Activated CD4-positive, alpha-beta T cell treated with anti-CD3 and anti-CD28 coated beads, Interleukin-2, Interleukin-6, amounts not matched to agents 100 ng/mL and 50 ng/mL, durations not matched to agents 16 hours and 8 hours (primary cell): ENCODE results near the gene SYT12.
A peak's percentile ranks its signal among the peaks of the same experiment; 100 is the strongest.

Experiments
- DNase-seq: peaks from one replicate; pipeline ENCODE4 v3.0.0-alpha.2; 2020

SYT12 gene

DNA sequence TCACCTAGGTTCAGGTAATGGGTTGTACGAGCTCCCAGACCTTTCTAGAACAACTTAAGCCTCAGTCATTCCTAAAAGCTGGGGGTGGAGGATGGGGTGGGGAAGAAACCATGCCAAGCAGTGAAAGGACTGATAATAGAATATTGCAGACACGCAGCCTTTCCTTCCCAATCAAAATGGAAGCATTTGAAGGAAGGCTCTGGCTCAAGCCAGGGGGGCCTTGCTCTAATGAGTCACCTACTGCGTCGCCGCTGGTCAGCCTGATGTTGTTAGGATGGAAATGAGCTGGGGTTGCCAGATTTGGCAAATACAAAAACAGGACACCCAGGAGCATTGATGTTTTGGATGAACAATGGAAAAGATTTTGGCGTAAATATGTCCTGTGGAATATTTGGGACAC is 6.2 kb downstream of the SYT12 start:
- no peak for DNase-seq

DNA sequence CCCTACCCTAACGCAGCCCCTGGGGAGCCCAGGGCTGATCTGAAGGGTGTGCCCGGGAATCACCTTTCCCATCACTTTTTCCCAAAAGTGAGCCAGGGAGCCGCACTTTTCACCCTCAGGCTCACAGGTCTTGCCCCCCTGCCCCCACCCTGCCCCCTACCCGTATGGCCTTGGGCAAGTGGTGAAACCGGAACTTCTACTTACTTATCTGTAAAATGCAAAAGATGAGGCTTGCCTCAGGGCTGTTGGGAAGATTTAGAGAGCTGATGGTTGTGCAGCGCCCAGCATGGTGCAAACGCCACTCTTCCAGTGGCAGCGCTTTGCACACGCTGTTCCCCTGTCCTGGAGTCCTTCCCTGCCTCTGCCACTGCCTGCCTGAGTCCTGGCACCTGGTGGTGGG is 8.0 kb downstream of the SYT12 start:
- DNase-seq: no peak

DNA sequence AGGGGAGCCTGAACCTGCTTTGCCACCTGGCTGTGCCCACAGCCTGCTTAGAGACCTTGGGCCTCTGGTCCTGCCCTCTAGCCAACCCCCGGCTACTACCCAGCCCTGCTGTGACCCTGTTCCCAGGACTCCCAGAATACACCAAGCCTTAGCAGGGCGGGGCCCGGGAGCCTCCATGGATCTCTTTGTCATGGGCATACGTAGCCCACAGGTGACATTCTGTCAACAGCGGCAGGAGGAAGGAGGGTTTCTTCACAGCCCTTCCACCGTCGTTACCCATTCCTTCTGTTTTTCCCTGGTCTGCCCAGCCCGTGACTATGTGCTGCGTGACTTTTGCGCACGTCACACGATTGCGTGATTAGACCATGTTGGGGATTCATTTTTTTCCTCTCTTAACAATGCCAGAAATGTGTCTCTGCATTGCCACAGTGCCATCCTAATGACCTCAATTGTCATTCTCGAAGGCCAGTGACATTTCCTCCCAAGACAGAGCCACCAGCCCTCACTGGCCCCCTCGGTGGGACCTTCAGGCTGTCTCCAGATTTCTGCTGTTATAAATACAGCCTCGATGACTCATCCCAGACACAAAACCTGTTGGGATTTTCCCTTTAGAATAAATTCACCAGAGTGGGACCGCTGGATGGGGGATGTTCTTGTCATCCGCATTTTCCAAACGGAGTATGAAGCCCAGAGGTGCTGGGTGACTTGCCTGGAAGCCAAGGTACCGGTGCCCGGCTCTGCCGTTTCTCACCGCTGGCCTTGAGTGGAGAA is 9.0 kb downstream of the SYT12 start:
- no peak for DNase-seq

DNA sequence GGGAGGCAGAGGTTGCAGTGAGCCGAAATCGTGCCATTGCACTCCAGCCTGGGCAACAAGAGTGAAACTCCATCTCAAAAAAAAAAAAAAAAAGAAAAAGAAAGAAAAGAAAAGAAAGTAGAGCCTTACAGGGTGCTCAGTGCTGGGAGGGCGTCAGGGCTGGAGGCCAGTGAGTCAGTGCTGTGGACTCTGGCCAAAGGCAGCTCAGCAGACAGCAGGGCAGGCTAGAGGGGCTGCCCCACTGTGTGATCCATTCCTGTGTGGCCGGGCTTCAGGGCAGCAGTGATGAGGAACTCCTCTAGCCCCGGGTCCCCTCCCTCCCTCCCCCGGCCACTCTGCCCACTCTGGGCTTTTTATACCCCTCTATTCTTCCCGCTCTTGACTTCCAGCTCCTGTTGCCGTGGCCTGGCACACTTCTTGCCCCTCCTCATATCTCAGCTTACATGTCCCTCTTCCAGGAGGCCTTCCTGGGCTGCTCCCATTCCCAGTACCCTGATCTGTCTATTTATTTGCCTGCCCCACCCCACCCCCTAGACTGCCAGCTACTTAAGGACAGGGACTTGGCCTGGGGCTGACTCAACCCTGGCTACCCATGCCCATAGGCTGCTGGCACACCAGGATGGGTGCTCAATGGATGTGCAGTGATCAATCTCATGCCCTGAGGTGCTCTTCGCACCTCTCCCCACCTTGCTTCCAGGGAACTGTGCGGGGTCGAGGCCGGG is 10.1 kb downstream of the SYT12 start:
- no peak for DNase-seq

DNA sequence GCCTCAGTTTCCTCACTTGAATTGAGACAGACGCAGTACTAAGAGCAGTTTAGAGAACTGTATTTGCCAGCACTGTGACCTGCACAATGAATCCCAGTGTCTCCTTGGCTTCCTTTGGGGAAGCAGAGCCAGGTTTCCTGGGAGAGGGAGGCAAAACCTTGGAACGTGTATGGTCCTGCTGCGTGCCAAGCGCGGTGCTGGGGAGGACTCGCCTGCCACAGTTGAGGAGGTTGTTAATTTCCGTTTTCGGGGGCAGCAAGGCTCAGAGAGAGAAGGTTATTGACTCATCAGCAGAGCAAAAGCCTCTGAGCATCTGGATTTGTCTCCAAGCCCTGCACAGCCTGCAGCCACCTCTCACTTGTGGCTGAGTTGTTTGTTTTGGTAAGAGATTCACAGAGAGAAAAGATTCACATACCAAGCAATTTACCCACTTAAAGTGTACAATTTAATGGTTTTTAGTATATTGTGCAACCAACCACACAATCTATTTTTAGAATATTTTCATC is 10.8 kb downstream of the SYT12 start:
- DNase-seq: no peak

DNA sequence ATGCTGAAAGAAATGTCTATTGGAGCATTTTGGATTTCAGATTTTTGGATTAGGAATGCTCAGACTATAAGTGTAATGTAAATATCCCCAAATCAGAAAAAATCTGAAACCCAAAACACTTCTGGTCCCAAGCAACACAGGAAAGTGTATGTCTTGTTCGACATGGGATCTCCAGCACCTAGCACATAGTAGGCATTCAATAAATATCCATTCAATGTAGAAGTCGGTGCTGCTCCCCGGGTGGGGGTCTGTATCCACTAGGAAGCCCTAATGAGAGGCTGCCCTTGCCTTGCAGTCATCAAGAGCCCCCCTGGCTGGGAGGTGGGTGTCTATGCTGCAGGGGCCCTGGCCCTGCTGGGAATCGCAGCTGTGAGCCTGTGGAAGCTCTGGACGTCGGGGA is 11.4 kb downstream of the SYT12 start:
- no peak for DNase-seq

DNA sequence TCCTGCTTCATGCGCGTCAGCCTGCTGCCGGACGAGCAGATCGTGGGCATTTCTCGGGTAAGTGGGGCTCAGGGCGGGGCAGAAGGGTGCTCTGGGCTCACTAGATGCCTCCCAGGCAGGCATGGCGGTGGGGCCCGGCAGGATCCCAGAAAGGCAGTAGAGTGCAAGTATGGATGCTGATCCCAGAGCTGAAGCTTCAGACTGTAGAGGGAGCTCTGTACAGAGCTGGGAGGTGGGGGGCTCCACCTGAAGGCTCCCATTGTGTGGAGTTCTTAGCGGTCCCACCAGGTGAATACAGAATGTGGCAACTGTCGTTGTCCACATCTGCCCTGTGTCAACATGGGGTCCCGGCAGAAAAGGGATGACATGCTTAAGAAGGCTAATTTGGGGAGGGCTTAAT is 17.2 kb downstream of the SYT12 start:
- no peak for DNase-seq

DNA sequence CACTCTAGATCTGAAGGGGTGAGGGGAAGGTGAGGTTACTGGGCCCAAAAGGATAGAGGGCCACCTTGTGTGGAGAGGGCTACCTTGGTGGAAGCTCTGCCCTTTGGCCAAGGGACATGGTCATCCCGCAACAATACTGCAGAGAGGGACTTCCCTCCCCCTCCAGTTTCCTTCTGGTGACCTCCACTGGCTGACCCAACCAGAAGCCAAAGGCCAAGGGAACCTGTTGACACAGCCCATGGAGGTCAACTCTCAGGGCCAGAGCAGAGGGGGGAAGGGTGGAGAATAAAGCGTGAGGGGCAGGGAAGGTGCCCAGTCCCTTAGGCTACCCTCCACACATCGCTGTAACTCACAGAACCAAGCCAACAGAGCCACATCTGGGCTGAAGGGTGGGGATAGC is 18.7 kb downstream of the SYT12 start:
- no peak for DNase-seq

DNA sequence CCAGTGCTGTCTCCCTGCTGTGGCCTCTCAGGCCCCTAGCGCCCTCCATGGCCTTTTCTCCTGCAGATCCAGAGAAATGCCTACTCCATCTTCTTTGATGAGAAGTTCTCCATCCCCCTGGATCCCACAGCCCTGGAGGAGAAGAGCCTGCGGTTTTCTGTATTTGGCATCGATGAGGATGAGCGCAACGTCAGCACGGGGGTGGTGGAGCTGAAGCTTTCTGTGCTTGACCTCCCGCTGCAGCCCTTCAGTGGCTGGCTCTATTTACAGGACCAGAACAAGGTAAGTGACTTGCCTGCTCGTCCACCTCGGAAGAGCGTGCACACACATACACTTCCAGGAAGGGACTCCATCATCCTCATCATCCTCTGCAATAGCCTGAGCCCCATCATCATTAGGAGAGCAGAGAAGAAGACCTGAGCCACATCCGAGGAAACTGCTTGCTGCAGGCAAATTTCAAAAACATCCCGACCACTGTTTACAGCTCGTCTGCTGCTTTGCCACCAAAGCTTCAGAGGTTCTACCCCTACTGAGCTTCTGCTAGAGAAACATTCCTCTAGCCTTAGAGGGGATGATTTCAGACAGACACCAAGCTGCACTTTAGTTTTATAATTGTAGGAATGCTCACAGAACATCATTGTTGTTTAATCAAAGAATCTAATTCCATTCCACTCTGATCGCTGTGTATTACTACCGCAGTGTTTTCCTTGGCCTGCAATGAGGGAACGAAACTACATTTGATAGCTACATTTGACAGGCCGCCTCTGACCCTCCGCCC is 20.8 kb downstream of the SYT12 start:
- DNase-seq: no peak

DNA sequence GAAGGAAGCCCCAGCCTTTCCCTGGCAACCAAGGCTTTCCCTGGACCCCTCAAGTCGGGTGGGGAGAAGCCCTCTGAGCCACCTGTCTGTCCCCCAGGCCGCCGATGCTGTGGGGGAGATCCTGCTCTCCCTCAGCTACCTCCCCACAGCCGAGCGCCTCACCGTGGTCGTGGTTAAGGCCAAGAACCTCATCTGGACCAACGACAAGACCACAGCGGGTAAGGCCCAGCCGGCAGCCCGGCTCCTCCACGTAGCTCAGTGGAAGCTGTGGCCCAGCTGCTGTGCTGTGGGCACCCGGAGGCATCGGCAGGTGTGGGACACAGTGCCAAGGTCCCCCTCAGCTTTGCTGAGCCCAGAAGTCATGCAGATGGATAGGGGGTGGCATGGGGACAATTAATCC is 21.6 kb downstream of the SYT12 start:
- no peak for DNase-seq

DNA sequence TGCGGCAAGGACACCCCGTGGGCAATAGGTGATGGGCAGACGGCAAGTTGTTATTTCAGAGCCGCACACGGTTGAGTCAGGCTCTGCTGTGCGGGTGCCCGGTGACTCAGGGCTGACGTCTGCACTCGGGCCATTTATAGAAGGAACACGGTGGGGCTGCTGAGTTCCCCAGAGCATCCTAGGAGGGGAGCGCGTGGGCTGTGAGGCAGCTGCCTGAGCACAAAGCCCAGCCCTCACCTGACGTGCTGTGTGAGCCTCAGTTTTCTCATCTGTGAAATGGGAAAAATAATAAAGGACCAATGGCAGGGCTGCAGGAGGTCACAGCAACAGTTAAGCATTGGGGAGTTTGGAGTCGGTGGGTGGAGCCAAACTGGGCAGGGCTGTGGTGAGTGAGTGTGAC is 22.4 kb downstream of the SYT12 start:
- no peak for DNase-seq

DNA sequence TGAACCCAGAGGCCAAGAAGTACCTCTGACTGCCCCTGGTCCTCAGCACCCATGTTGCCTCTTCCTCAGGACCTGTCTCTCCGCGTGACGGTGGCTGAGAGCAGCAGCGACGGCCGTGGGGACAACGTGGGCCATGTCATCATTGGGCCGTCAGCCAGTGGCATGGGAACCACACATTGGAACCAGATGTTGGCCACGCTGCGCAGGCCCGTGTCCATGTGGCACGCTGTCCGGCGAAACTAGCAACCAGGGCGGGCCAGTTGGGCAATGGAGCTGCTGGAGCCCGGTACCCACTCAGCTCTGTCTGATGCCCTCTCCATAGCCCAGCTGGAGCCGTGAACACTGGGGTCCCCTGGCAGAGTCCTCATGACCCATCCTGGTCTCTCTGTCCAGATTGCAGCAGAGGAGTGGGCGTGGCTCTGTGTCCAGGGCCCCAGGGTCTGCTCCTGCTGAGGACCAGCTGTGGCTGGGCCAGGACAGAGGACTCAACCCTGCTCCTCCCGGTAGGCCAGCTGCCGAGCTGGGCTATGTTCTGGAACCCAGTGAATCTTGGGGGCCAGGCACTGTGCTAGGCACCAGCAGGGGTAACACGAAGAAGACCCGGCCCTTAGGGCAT is 25.7 kb downstream of the SYT12 start:
- DNase-seq: no peak

DNA sequence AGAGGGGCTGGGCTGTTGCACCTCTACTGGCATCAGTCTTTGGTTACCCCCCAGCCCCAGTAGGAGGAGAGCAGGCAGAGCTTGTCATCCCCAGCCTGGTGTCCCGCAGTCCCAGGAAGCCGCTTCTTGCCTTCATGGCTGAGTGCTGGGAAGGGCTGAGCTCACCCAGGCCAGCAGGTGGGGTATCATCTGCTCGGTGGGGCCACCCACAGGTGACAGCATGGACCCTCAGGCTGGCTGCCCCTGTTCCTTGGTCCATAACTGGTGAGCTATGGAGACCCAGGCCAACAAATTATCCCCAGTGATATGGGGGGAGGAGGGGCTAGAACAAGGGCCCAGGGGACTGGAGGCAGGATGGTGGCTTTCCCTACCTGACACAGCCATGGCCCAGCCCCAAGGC is 27.2 kb downstream of the SYT12 start:
- DNase-seq: no peak

DNA sequence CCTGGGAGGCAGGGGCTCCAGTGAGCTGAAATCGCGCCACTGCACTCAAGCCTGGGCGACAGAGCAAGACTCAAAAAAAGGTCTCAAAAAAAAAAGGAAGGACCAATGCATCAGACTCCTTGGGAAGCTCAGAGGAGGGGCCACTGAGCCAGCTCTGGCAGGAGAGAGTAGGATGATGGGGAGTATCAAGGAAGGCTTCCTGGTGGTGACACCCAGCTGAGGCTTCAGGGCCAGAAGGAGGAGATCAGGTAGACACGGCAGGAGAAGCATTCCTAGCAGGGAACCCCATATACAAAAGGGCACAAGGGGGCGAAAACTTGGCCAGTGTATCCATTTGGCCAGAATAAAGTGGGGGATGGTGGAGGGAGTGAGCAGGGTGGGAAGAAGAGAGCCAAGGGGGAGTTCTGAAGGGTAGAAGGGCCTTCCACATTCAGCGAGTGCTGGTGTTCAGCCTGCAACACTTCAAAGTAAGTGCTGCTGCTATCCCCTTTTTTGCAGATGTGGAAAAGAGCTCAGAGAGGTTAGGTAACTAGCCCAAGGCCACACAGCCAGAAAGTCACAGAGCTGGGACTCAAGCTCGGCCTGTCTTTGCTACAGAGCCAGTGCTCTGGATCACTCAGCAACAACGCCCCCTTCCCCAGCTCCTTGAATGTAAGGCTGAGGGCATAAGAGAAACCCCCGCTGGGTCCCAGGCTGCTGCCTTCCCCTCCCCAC is 28.4 kb downstream of the SYT12 start:
- no peak for DNase-seq

DNA sequence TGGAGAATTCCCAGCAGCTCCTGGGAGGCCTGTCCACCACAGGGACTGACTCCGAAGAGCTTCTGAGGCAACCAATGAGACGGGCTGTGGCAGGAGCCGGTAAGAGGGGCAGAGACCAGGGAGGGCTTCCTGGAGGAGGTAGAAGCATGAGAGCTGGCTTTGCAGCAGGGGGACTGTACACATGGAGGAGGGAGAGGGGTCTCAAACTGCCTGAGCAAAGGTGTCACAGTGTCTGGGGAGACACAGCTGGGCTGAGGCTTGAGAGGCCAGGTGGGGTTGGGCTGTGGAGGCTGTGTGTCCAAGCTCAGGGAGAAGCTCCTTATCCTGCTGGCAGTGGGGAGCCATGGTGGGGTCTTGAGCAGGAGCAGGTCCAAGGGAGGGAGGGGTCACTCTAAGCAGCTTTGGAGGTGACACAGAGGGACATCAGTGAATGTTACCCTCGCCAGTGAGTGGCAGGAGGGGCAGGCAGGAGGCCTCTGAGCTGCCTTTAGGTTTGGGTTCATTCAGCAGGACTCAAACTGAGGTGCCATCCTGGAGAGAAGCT is 29.1 kb downstream of the SYT12 start:
- no peak for DNase-seq

DNA sequence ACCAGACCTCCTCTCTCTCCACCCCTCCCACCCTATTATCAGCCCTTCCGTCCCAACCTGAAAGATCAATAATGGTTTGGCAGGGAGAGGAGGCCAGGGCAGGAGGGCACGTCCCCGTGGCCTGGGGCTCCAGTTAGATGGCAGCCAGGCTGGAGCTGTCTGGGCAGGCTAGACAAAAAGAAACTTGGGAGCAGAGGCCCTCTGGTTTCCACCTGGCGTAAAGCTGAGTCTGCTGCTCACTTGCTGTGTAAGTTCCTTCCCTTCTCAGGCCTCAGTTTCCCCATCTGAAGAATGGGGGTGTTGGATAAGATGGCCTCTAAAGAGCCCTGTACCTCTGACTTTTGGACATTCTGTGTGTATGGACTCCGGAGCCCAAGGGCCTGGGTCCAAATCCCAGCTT is 30.0 kb downstream of the SYT12 start:
- no peak for DNase-seq

DNA sequence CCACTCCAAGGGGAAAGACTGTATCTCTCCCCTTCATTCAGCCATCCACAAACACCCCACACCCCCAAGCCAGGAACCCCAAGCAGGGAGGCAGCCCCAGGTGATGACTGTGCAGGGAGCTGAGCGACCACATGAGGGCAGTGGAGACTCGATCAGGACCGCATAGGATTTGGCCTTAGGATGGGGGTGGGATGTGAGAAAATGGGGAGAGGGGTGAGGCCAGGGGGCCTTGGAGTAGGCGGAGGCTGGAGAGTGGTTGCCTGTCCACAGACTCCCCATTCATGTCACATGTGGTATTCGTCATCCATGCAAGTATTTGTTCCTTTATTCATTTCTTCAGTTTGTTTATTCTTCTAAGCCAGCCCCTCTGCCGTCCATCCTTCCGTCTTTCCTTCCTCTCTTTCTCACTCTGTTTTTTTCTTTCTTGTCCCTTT is 31.0 kb downstream of the SYT12 start:
- peak; percentile 56 for DNase-seq

DNA sequence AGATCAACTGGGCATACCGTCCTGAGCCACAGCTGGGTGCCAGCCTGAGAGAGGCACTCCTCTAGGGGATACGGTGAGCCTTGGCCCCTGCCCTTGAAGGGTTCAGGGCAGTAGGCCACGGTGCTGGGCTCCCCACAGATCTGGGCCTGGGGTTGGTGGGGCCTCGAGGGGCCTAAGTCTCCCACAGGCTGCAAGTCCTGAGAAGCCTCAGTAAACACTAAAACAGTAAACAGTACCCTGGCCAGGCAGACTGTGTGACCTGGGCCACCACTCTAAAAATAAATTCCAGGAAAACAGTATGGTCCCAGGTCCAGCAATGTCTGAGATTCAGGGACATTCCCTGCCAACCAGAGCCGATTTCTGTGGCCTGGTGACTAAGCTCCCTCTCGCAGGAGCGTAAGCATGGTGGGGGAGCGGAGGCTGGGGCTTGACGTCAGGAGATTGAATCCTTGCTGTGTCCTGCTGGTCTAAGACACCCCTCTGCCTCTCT is 31.5 kb downstream of the SYT12 start:
- DNase-seq: no peak

DNA sequence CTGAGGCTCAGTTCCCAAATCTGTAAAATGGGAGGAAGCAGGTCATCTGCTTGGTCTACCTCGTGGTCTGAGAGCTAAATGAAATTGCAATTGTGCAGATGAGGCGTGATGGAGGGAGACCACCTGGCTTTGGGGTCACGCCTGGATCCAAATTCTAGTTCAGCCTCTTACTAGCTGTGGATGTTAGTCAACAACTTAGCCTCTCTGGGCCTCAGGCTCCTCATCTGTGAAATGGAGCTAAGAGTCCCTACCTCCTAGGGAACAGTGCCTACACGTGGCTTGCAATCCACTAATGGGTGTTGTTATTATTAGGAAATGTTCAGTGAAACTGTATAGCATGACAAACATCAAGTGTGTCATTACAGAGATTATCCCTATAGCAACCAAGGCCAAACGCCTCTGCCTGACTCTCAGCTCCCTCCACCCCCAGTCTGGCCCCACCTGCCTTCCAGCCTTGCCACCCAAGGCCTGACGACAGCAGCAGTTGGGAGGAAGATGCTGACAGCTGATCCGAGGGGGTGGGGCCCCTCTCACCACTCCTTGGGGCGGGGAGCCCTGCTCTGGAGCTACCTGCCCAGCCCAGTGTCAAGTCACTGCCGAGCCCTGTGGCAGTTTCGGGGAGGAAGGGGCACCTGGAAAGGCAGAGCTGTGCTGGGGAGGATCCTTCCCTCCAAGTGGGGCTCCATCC is 32.0 kb downstream of the SYT12 start:
- DNase-seq: no peak

DNA sequence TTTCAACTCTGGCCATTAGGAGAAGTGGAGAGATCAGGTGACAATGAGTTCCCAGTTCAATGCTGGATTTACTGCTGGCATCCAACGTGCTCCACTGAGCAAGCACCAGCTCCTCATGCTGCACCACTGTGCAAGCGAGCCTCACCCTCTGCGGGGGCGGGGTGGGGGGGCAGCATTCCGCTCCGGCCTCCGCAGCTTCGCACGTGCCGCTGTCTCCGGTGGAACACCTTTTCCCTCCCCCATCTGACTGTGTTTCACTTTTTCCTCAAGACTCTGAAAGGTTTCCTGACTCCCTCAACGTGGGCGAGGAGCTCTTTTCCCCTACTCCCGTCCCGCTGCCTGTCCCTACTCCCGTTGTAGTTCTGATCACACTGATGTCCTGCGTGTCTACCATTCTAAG is 32.9 kb downstream of the SYT12 start:
- DNase-seq: no peak
